ENCODE data around the gene PEAR1.
A peak's percentile ranks its signal among the peaks of the same experiment; 100 is the strongest.
"Not testable (repeated sequence)": the region's sequence is repeated elsewhere in the genome, so short reads cannot be mapped to it uniquely, and the experiment has no call there.

Gene PEAR1

GRCh38 chr1:156924478-156925153 is 31.1 kb downstream of the PEAR1 start:
- ChIA-PET CTCF (interaction anchor here (0.9 to 14.3 kb wide), 9 partner anchors 10 to 199 kb away, joined by 3 to 201 read pairs (median 3); partner anchors contain the start of genes ISG20L2, METTL25B, NTRK1 and PEAR1), POLR2A (no interaction called here)
- 56% methylated on average over 8 of the region's 22 CpGs for WGBS (ENCODE audit: insufficient coverage)
- peaks cover 12 to 87% (median 47%) of the 10 kb centered on the region in 5 experiments for H3K27me3 ChIP-seq (replicated peaks in 2 of 5; ENCODE audit: control insufficient read depth in 4 of 5, insufficient read depth in 5 of 5, low read length in 4 of 5)
- DNase-seq: no peak
- peaks cover 0 to 53% (median 39%) of the 10 kb centered on the region in 4 experiments for H3K4me1 ChIP-seq (ENCODE audit: control extremely low read depth in 1 of 4, control insufficient read depth in 4 of 4, insufficient read depth in 4 of 4, low read length in 3 of 4)
- no peak overlapping the region for H3K4me3 ChIP-seq (ENCODE audit: control insufficient read depth in 1 of 7, extremely low read depth in 1 of 7, insufficient read depth in 4 of 7, low read depth in 2 of 7, low read length in 6 of 7)
- H3K9me3 ChIP-seq (ENCODE audit: control extremely low read depth in 1 of 5, control insufficient read depth in 4 of 5, insufficient read depth in 2 of 5, low read depth in 1 of 5, low read length in 4 of 5): no peaks in the 10 kb centered on the region
- no peak overlapping the region for H3K27ac ChIP-seq (ENCODE audit: insufficient read depth in 1 of 2, low read depth in 1 of 2, low read length in 2 of 2, poor library complexity in 1 of 2, severe bottlenecking in 2 of 2)
- H3K36me3 ChIP-seq (ENCODE audit: control insufficient read depth in 4 of 4, insufficient read depth in 4 of 4, low read length in 3 of 4): no peaks in the 10 kb centered on the region

DNA sequence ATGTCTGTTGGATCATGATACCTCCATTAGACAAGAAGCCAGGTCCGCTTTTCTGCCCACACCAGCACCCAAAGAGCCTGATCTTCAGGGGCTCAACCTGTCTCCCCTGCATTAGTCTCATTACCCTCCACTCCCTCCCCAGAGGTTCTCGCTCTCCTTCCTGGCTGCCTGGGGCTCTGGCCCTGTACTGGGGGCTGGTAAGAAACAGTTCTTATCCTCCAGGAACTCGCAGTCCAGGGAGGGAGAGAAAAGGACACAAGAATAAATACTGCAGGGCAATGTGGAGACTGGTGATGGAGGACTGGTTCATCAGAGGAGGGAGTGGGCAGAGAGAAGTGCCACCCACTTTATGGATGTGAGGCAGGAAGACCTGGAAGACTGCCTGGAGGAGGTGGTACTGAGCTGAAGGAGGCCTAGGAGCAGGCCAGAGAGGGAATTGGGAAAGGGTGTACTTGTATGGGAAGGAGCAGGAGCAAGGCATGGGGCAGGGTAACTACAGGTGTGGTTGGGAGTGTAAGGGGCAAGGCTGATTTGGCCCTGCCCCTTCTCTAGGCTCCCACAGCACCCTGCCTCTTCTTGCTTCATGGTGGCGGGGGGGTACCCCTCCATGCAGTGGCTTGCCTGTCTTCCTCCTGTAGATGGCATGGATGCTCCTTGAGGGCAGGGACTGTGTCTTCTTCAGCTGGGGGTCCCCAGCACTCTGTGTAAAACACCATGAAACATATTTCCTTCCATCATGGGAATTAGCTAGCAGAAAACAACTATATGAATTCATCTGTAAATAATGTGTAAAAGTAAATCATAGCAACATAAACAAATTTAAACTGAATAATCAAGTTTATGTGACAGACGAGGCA is 31.9 kb downstream of the PEAR1 start:
- 88% methylated on average over 3 of the region's 5 CpGs for WGBS (ENCODE audit: insufficient coverage)
- Histone ChIP-seq H3K9me3 (ENCODE audit: control extremely low read depth in 1 of 5, control insufficient read depth in 4 of 5, insufficient read depth in 2 of 5, low read depth in 1 of 5, low read length in 4 of 5) (no peaks in the 10 kb centered on the region), H3K4me1 (ENCODE audit: control extremely low read depth in 1 of 4, control insufficient read depth in 4 of 4, insufficient read depth in 4 of 4, low read length in 3 of 4) (peaks cover 0 to 49% (median 35%) of the 10 kb centered on the region in 4 experiments), H3K4me3 (ENCODE audit: control insufficient read depth in 1 of 7, extremely low read depth in 1 of 7, insufficient read depth in 4 of 7, low read depth in 2 of 7, low read length in 6 of 7) (no peak overlapping the region), H3K36me3 (ENCODE audit: control insufficient read depth in 4 of 4, insufficient read depth in 4 of 4, low read length in 3 of 4) (no peaks in the 10 kb centered on the region), H3K27ac (ENCODE audit: insufficient read depth in 1 of 2, low read depth in 1 of 2, low read length in 2 of 2, poor library complexity in 1 of 2, severe bottlenecking in 2 of 2) (no peak overlapping the region), H3K27me3 (replicated peaks in 2 of 5; ENCODE audit: control insufficient read depth in 4 of 5, insufficient read depth in 5 of 5, low read length in 4 of 5) (peaks cover 12 to 83% (median 47%) of the 10 kb centered on the region in 5 experiments)
- ChIA-PET CTCF (interaction anchor here (0.7 to 14.3 kb wide), 13 partner anchors 9 to 148 kb away, joined by 3 to 201 read pairs (median 3); partner anchors contain the start of gene PEAR1), POLR2A (interaction anchor here (1.3 kb wide), 1 partner anchor 236 kb away, joined by 3 read pairs; no protein-coding TSS in a partner anchor)
- no peak for DNase-seq

DNA sequence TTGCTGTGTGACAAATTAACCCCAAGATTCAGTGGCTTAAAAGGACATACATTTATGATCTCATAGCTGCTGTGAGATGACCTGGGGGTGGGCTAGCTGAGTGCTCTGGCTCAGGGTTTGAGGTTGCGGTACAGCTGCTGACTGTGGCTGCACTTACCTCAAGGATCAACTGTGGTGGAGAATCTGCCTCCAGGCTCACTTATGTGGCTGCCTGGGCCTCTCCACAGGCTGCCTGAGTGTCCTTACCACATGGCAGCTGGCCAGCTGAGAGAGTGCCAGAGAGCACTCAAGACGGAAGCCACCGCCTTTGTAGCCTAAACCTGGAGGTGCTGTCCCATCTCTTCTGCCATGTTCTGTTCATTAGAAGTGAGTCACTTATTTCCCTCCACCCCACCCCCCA is 32.7 kb downstream of the PEAR1 start:
- 0% methylated on average over 3 of the region's 3 CpGs for WGBS (ENCODE audit: insufficient coverage)
- peak; percentile 85 to 97 (median 96) for DNase-seq
- Histone ChIP-seq H3K27me3 (replicated peaks in 2 of 5; ENCODE audit: control insufficient read depth in 4 of 5, insufficient read depth in 5 of 5, low read length in 4 of 5) (peaks cover 11 to 75% (median 42%) of the 10 kb centered on the region in 5 experiments), H3K9me3 (ENCODE audit: control extremely low read depth in 1 of 5, control insufficient read depth in 4 of 5, insufficient read depth in 2 of 5, low read depth in 1 of 5, low read length in 4 of 5) (no peaks in the 10 kb centered on the region), H3K4me1 (ENCODE audit: control extremely low read depth in 1 of 4, control insufficient read depth in 4 of 4, insufficient read depth in 4 of 4, low read length in 3 of 4) (peaks cover 0 to 44% (median 30%) of the 10 kb centered on the region in 4 experiments), H3K36me3 (ENCODE audit: control insufficient read depth in 4 of 4, insufficient read depth in 4 of 4, low read length in 3 of 4) (no peaks in the 10 kb centered on the region), H3K27ac (ENCODE audit: insufficient read depth in 1 of 2, low read depth in 1 of 2, low read length in 2 of 2, poor library complexity in 1 of 2, severe bottlenecking in 2 of 2) (no peak overlapping the region), H3K4me3 (ENCODE audit: control insufficient read depth in 1 of 7, extremely low read depth in 1 of 7, insufficient read depth in 4 of 7, low read depth in 2 of 7, low read length in 6 of 7) (no peak overlapping the region)
- POLR2A ChIA-PET: interaction anchor here (0.6 to 1.3 kb wide), 2 partner anchors 38 to 237 kb away, joined by 3 to 4 read pairs; no protein-coding TSS in a partner anchor
- CTCF ChIA-PET: interaction anchor here (0.6 to 14.3 kb wide), 15 partner anchors 10 to 268 kb away, joined by 3 to 201 read pairs (median 3); partner anchors contain the start of genes PEAR1 and SH2D2A

DNA sequence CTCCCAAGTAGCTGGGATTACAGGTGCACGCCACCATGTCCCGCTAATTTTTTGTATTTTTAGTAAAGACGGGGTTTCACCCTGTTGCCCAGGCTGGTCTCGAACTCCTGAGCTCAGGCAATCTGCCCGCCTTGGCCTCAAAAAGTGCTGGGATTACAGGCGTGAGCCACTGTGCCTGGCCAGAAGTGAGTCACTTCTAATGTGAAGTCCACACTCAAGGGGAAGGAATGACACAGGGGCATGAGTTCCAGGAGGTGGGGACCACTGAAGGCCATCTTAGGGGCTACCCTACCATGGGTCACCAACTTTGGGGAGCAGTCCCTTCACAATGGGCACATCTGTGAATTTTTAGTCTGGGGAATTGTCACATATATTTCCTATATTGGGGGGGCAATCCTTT is 33.2 kb downstream of the PEAR1 start:
- Histone ChIP-seq H3K27me3 (replicated peaks in 2 of 5; ENCODE audit: control insufficient read depth in 4 of 5, insufficient read depth in 5 of 5, low read length in 4 of 5) (peaks cover 8 to 70% (median 41%) of the 10 kb centered on the region in 5 experiments), H3K4me1 (ENCODE audit: control extremely low read depth in 1 of 4, control insufficient read depth in 4 of 4, insufficient read depth in 4 of 4, low read length in 3 of 4) (peaks cover 0 to 49% (median 33%) of the 10 kb centered on the region in 4 experiments)
- CTCF ChIA-PET: interaction anchor here (0.7 to 14.3 kb wide), 17 partner anchors 11 to 237 kb away, joined by 3 to 201 read pairs (median 4); partner anchors contain the start of genes PEAR1 and SH2D2A
- not testable (repeated sequence) for H3K27ac ChIP-seq (ENCODE audit: insufficient read depth in 1 of 2, low read depth in 1 of 2, low read length in 2 of 2, poor library complexity in 1 of 2, severe bottlenecking in 2 of 2); H3K36me3 ChIP-seq (ENCODE audit: control insufficient read depth in 4 of 4, insufficient read depth in 4 of 4, low read length in 3 of 4); H3K9me3 ChIP-seq (ENCODE audit: control extremely low read depth in 1 of 5, control insufficient read depth in 4 of 5, insufficient read depth in 2 of 5, low read depth in 1 of 5, low read length in 4 of 5); DNase-seq; H3K4me3 ChIP-seq (ENCODE audit: control insufficient read depth in 1 of 7, extremely low read depth in 1 of 7, insufficient read depth in 4 of 7, low read depth in 2 of 7, low read length in 6 of 7)
- WGBS (ENCODE audit: insufficient coverage): 92% methylated on average over 6 of the region's 6 CpGs
- POLR2A ChIA-PET: interaction anchor here (0.6 to 1.3 kb wide), 2 partner anchors 39 to 238 kb away, joined by 3 to 4 read pairs; no protein-coding TSS in a partner anchor

DNA sequence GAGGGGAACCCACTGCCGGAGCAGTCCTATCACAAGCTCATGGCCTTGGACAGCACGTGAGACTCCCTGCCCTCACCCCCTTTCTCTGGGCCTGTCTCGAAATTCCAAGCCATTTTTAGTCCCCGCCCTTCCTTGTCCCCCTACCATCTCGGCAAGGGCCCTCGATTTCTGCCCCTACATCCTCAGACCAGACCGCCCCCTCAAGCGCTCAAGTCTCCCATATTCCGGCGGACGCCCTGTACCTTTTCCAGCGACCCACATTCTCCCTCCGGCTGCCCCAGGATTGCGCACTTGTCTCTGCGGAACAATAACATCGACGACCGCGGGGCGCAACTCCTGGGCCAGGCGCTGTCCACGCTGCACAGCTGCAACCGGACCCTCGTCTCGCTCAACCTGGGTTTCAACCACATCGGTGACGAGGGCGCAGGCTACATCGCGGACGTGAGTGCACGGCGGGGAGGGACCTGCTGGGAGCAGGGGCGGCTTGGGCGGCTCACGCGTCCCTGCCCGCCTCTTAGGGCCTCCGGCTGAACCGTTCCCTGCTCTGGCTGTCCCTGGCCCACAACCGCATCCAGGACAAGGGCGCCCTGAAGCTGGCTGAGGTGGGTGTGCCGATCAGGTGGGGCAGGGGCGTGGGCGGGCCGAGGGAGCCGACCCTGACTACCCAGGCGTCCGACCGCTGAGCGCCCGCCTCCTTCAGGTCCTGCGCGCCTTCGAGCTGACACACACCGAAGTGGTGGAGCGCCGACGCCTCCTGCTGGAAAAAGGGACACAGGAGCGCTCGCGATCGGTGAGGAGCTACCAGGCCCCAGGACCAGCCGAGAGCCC is 33.9 kb downstream of the PEAR1 start:
- Histone ChIP-seq H3K4me3 (ENCODE audit: control insufficient read depth in 1 of 7, extremely low read depth in 1 of 7, insufficient read depth in 4 of 7, low read depth in 2 of 7, low read length in 6 of 7) (peak overlapping the region in 5 of 7 experiments; percentile 9 to 71 (median 53)), H3K36me3 (ENCODE audit: control insufficient read depth in 4 of 4, insufficient read depth in 4 of 4, low read length in 3 of 4) (no peaks in the 10 kb centered on the region), H3K27ac (ENCODE audit: insufficient read depth in 1 of 2, low read depth in 1 of 2, low read length in 2 of 2, poor library complexity in 1 of 2, severe bottlenecking in 2 of 2) (no peak overlapping the region), H3K9me3 (ENCODE audit: control extremely low read depth in 1 of 5, control insufficient read depth in 4 of 5, insufficient read depth in 2 of 5, low read depth in 1 of 5, low read length in 4 of 5) (no peaks in the 10 kb centered on the region), H3K27me3 (replicated peaks in 2 of 5; ENCODE audit: control insufficient read depth in 4 of 5, insufficient read depth in 5 of 5, low read length in 4 of 5) (peaks cover 1 to 63% (median 33%) of the 10 kb centered on the region in 5 experiments), H3K4me1 (ENCODE audit: control extremely low read depth in 1 of 4, control insufficient read depth in 4 of 4, insufficient read depth in 4 of 4, low read length in 3 of 4) (peaks cover 0 to 51% (median 33%) of the 10 kb centered on the region in 4 experiments)
- POLR2A ChIA-PET: no interaction called here
- CTCF ChIA-PET: interaction anchor here (0.7 to 14.3 kb wide), 27 partner anchors 10 to 308 kb away, joined by 3 to 201 read pairs (median 4); partner anchors contain the start of genes HAPLN2, NTRK1 and PEAR1
- DNase-seq: peak; percentile 77 to 82 (median 81)
- 5% methylated on average over 61 of the region's 64 CpGs for WGBS (ENCODE audit: insufficient coverage)

DNA sequence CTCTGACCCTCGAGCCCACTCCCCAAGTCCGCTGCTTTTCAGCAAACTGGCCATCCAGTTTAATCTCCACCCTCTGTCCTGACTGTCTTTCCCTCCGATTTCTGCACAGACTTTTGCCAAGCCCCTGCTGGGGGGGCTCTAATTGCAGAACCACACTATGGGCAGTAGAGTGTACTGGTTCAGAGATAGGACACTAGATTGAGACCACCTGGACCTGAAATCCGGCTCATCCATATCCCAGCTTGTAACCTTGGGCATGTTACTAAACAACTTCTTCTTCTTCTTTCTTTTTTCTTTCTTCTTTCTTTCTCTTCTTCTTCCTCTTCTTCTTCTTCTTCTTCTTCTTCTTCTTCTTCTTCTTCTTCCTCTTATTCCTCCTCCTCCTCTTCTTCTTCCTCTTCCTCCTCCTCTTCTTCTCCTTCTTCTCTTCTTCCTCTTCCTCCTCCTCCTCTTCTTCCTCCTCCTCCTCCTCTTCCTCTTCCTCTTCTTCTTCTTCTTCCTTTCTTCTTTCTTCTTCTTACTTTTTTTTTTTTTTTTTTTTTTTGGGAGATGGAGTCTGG is 34.6 kb downstream of the PEAR1 start:
- Histone ChIP-seq H3K27ac (ENCODE audit: insufficient read depth in 1 of 2, low read depth in 1 of 2, low read length in 2 of 2, poor library complexity in 1 of 2, severe bottlenecking in 2 of 2) (no peak overlapping the region), H3K4me3 (ENCODE audit: control insufficient read depth in 1 of 7, extremely low read depth in 1 of 7, insufficient read depth in 4 of 7, low read depth in 2 of 7, low read length in 6 of 7) (peak overlapping the region in 3 of 7 experiments; percentile 53 to 71 (median 58)), H3K9me3 (ENCODE audit: control extremely low read depth in 1 of 5, control insufficient read depth in 4 of 5, insufficient read depth in 2 of 5, low read depth in 1 of 5, low read length in 4 of 5) (no peaks in the 10 kb centered on the region), H3K27me3 (replicated peaks in 2 of 5; ENCODE audit: control insufficient read depth in 4 of 5, insufficient read depth in 5 of 5, low read length in 4 of 5) (peaks cover 0 to 56% (median 26%) of the 10 kb centered on the region in 5 experiments), H3K36me3 (ENCODE audit: control insufficient read depth in 4 of 4, insufficient read depth in 4 of 4, low read length in 3 of 4) (no peaks in the 10 kb centered on the region), H3K4me1 (ENCODE audit: control extremely low read depth in 1 of 4, control insufficient read depth in 4 of 4, insufficient read depth in 4 of 4, low read length in 3 of 4) (peaks cover 0 to 47% (median 33%) of the 10 kb centered on the region in 4 experiments)
- 5% methylated on average over 4 of the region's 4 CpGs for WGBS (ENCODE audit: insufficient coverage)
- ChIA-PET CTCF (interaction anchor here (0.7 to 14.3 kb wide), 27 partner anchors 8 to 309 kb away, joined by 3 to 201 read pairs (median 4); partner anchors contain the start of genes HAPLN2, NTRK1 and PEAR1), POLR2A (no interaction called here)
- DNase-seq: no peak
